Sigmoid colon (tissue), 7 donors: Measurements from ENCODE around the gene ADARB2. TPM values are rescaled to one million over a fixed set of nuclear protein-coding genes. Genes with fewer than 3 reads are reported as not detected.
"Not testable (repeated sequence)": the region's sequence is repeated elsewhere in the genome, so short reads cannot be mapped to it uniquely, and the experiment has no call there.

Experiments used
- DNase-seq: peaks from one replicate; pipeline ENCODE4 v3.0.0-alpha.2; 2019
- H3K27ac ChIP-seq, 4 donors: fragments of 200-600 bp; sonication (generic); one replicate each; pipeline ENCODE4 v1.5.1; 2016 to 2019; ENCODE audit warnings: mild to moderate bottlenecking in 1 of 4
- H3K27me3 ChIP-seq, 3 donors: fragments of 200-600 bp; sonication (generic); one replicate each; pipeline ENCODE4 v1.5.1; 2019; ENCODE audit warnings: mild to moderate bottlenecking in 1 of 3
- H3K36me3 ChIP-seq, 4 donors: fragments of 200-600 bp; sonication (generic); one replicate each; pipeline ENCODE4 v1.5.1; 2016 to 2019
- H3K4me1 ChIP-seq, 4 donors: fragments of 200-600 bp; sonication (generic); one replicate each; pipeline ENCODE4 v1.5.1; 2017 to 2019
- H3K4me3 ChIP-seq, 4 donors: fragments of 200-600 bp; sonication (generic); one replicate each; pipeline ENCODE4 v1.5.1; 2017 to 2019; ENCODE audit warnings: mild to moderate bottlenecking in 2 of 4, moderate library complexity in 1 of 4
- H3K9me3 ChIP-seq, 4 donors: fragments of 200-600 bp in 3 of 4; sonication (generic) in 3 of 4; one replicate each; pipeline versions ENCODE4 v1.5.1 to v1.6.1; 2013 to 2019
- EP300 ChIP-seq, 4 donors: sonication (generic); formaldehyde crosslinking; IDR thresholded peaks; one replicate each; pipeline ENCODE4 v1.6.1; 2017; ENCODE audit warnings: antibody characterized with exemption in 4 of 4
- POLR2A ChIP-seq, 2 donors: fragments of 450-650 bp; IDR thresholded peaks; one replicate each; pipeline ENCODE4 v1.6.1; 2016; ENCODE audit warnings: antibody characterized with exemption in 2 of 2, mild to moderate bottlenecking in 2 of 2, moderate library complexity in 2 of 2
- POLR2AphosphoS5 ChIP-seq, 4 donors: sonication (generic); formaldehyde crosslinking; IDR thresholded peaks; one replicate each; pipeline ENCODE4 v1.6.1; 2017; ENCODE audit warnings: antibody characterized with exemption in 4 of 4
- WGBS, 2 donors: extraction: QIAGEN DNeasy Blood & Tissue Kit; methylation state at CpG; one replicate each; pipeline ENCODE4 v1.1.7; 2013; 5-methylcytosine and 5-hydroxymethylcytosine counted together
- intact Hi-C: fragments of 100-400 bp; cut with DNase I; formaldehyde crosslinking; loops from one replicate; pipeline ENCODE4 v1.15.1; 2023
- polyA plus RNA-seq, 3 donors: library from polyadenylated mRNA; stranded (reverse); fragments of 200-250 nt; gene quantifications; one replicate each; pipeline ENCODE4 v1.2.3, GENCODE V29; 2013
- total RNA-seq, 4 donors: library from RNA; depleted of rRNA; stranded (reverse); fragments of >200 nt; gene quantifications; one replicate each; pipeline ENCODE4 v1.1.0, GENCODE V29; 2016
- TF ChIP-seq, protein P1 (sequence below), 4 experiments: fragments of 450-650 bp in 3 of 4; fragments of 200-600 bp in 1 of 4; IDR thresholded peaks; one replicate each; pipeline ENCODE4 v1.5.1; 2016 to 2019; ENCODE audit warnings: antibody characterized with exemption in 4 of 4, mild to moderate bottlenecking in 3 of 4, moderate library complexity in 2 of 4
- donor health status: healthy with polysubstance abuse.
- donor health status: Bipolar disorder and iron deficiency.
- donor health status: healthy.

ADARB2 gene
- total and polyA plus RNA-seq, 7 donors: 0.60 to 5.9 (median 3.5) TPM; not detected in 1

DNA sequence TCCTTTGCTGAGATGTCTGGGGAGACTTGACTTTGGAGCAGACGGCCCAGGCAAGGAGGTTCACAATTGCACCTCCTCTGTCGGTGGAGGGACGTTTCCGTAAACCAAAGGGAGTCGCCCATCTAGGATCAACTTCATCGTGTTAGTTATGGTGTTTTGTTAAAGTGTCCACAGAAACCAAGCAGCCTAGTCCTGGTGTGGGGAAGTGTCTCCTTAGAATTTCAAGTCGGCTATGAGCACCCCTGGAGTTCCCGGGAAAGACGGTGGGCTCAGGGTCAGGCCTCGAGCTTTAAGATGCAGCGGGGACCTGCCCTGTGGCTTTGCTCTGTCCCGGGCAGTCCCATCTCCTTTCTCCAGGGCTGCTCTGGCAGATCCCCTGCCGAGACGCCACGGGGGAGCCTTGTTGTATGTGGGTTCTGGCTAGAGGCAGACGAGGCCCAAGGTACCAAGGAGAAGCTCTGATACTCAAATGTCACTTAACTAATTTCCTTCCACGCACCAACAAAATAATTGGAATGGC lies 319.2 kb downstream of the ADARB2 start:
- H3K4me1 ChIP-seq: peaks cover 0 to 3% (median 0%) of the 10 kb centered on the region in 4 donors
- H3K27ac ChIP-seq: no peak overlapping the region
- intact Hi-C loops: no loop called here
- no peaks in the 10 kb centered on the region for H3K9me3 ChIP-seq
- TF ChIP-seq EP300 (IDR thresholded peaks at IDR 0.05) (no peak), POLR2A (IDR thresholded peaks at IDR 0.05) (no peak), POLR2AphosphoS5 (IDR thresholded peaks at IDR 0.05) (no peak)
- TF ChIP-seq, protein P1, sequence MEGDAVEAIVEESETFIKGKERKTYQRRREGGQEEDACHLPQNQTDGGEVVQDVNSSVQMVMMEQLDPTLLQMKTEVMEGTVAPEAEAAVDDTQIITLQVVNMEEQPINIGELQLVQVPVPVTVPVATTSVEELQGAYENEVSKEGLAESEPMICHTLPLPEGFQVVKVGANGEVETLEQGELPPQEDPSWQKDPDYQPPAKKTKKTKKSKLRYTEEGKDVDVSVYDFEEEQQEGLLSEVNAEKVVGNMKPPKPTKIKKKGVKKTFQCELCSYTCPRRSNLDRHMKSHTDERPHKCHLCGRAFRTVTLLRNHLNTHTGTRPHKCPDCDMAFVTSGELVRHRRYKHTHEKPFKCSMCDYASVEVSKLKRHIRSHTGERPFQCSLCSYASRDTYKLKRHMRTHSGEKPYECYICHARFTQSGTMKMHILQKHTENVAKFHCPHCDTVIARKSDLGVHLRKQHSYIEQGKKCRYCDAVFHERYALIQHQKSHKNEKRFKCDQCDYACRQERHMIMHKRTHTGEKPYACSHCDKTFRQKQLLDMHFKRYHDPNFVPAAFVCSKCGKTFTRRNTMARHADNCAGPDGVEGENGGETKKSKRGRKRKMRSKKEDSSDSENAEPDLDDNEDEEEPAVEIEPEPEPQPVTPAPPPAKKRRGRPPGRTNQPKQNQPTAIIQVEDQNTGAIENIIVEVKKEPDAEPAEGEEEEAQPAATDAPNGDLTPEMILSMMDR (IDR thresholded peaks at IDR 0.05): no peak
- H3K27me3 ChIP-seq: peaks cover 3 to 26% (median 12%) of the 10 kb centered on the region in 3 donors
- no peak for DNase-seq
- 88 to 91% methylated on average over 17 of the region's 17 CpGs for WGBS, 2 donors
- H3K4me3 ChIP-seq: no peak overlapping the region
- H3K36me3 ChIP-seq: no peaks in the 10 kb centered on the region

DNA sequence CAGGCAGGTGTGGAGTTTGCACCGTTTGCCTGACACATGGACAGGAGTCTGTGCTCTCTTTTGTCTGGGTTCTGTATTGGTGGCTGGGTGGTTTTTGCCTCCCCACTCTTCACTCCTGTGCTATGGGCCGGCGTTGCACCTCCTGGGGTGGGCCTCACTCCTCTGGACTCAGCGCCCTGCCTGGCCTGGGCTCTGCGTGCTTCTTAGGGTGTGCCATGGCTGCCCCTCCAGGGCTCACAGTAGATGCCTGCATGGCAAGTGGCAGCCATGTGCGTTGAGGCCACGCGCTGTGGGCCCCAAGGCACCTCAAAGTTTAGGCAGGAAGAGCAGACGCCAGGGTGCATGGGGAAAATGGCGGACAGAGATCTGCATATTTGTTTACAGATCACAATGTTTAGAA lies 319.8 kb downstream of the ADARB2 start:
- Histone ChIP-seq H3K27me3 (peaks cover 3 to 31% (median 12%) of the 10 kb centered on the region in 3 donors), H3K9me3 (no peaks in the 10 kb centered on the region), H3K36me3 (no peaks in the 10 kb centered on the region), H3K4me1 (peaks cover 0 to 3% (median 0%) of the 10 kb centered on the region in 4 donors), H3K4me3 (no peak overlapping the region), H3K27ac (no peak overlapping the region)
- intact Hi-C loops: no loop called here
- DNase-seq: no peak
- TF ChIP-seq, protein P1 (IDR thresholded peaks at IDR 0.05): no peak
- no peak for TF ChIP-seq EP300 (IDR thresholded peaks at IDR 0.05)
- no peak for TF ChIP-seq POLR2A (IDR thresholded peaks at IDR 0.05)
- TF ChIP-seq POLR2AphosphoS5 (IDR thresholded peaks at IDR 0.05): no peak
- 92 to 94% methylated on average over 10 of the region's 10 CpGs for WGBS, 2 donors

DNA sequence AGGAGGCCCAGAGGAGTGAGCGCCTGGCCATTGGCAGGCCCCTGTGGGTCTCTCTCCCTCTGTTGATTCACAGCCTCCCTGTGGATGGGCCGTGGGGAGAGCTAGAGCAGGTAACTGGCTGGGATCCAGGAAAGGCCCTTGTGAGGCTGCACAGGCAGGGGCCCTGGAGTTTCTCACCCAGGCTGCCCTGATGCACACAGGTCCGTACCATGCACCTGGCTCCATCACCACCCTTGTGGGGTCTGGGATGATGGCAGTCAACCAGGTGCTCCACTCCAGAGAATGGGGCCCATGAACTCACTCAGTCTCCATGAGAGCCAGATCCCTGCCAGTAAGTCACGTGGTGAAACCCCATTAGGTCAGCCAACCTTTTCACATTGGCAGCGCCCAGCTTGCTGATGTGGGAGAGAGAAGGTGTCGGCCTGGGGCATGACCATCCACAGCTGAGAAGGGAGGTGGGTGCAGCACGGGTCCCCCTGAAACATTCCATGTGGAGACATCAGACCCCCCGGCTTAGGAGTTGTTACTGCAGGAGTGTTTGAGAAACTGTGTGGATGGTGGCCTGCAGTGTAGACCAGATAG lies 320.8 kb downstream of the ADARB2 start:
- Histone ChIP-seq H3K4me1 (peaks cover 0 to 3% (median 0%) of the 10 kb centered on the region in 4 donors), H3K27ac (no peak overlapping the region), H3K27me3 (peaks cover 3 to 31% (median 12%) of the 10 kb centered on the region in 3 donors), H3K36me3 (no peaks in the 10 kb centered on the region), H3K4me3 (no peak overlapping the region), H3K9me3 (no peaks in the 10 kb centered on the region)
- TF ChIP-seq, protein P1 (IDR thresholded peaks at IDR 0.05): no peak
- TF ChIP-seq POLR2A (IDR thresholded peaks at IDR 0.05) (no peak), EP300 (IDR thresholded peaks at IDR 0.05) (no peak), POLR2AphosphoS5 (IDR thresholded peaks at IDR 0.05) (no peak)
- no peak for DNase-seq
- intact Hi-C loops: no loop called here
- WGBS, 2 donors: 93 to 95% methylated on average over 8 of the region's 8 CpGs

DNA sequence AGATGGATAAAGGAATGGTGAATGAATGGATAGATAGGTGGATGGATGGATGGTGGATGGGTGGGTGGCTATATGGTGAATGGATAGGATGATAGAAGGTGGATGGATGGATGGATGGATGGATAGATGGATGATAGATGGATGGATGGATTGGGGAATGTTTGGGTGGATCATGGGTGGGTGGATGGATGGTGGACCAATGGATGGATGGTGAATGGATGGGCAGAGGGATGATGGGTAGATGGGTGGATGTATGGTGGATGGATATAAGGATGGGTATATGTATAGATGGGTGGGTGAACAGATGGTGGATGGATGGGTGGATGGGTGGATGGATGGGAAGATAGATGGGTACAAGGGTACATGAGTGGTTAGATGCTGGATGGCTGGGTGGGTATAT lies 322.4 kb downstream of the ADARB2 start:
- Histone ChIP-seq H3K27ac (no peak overlapping the region), H3K9me3 (no peaks in the 10 kb centered on the region), H3K4me3 (no peak overlapping the region), H3K27me3 (peaks cover 3 to 20% (median 8%) of the 10 kb centered on the region in 3 donors), H3K4me1 (no peaks in the 10 kb centered on the region), H3K36me3 (no peaks in the 10 kb centered on the region)
- TF ChIP-seq, protein P1 (IDR thresholded peaks at IDR 0.05): no peak
- TF ChIP-seq POLR2A (IDR thresholded peaks at IDR 0.05): no peak
- no peak for TF ChIP-seq POLR2AphosphoS5 (IDR thresholded peaks at IDR 0.05)
- no peak for TF ChIP-seq EP300 (IDR thresholded peaks at IDR 0.05)
- no peak for DNase-seq
- intact Hi-C loops: no loop called here

DNA sequence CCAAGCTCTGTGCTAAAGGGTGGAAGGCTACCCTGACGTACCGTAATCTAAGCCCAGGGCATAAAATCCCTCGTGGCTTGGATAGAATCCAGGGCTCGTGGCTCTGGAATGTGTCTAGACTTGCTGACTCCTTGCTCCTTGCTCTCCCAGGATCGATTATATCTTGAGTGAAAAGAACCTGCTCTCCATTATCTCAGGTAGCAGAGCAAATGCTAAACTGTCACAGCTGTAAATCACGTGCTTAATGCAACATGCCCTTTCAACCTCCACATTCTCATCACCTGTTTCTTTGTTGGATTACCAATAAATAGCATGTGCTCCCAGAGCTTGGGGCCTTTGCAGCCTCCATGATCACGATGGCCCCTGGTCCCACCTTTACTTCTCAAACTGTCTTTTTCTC lies 323.0 kb downstream of the ADARB2 start:
- H3K36me3 ChIP-seq, H3K4me3 ChIP-seq, H3K4me1 ChIP-seq, intact Hi-C loops, H3K27ac ChIP-seq, H3K9me3 ChIP-seq, DNase-seq: not testable (repeated sequence)
- WGBS, 2 donors: 48 to 66% methylated on average over 7 of the region's 7 CpGs
- H3K27me3 ChIP-seq: peaks cover 3 to 20% (median 6%) of the 10 kb centered on the region in 3 donors
